SK-N-SH treated with all-trans-retinoic acid at 6 μM for 48 hours (cell line): ENCODE measurements around the gene CDC34.

Experiments
- ATAC-seq: fragments of 200-7000 bp; cut with Tn5 transposase; 3 replicates; pipeline ENCODE4 v1.9.1; 2020; ENCODE audit warnings: mild to moderate bottlenecking, moderate library complexity
- CREB5 ChIP-seq: fragments of 250-450 bp; sonication (Bioruptor Pico); IDR thresholded peaks from 2 replicates; pipeline ENCODE4 v1.5.1; 2020; ENCODE audit warnings: low read depth, mild to moderate bottlenecking, moderate library complexity
- CSDC2 ChIP-seq: fragments of 250-450 bp; sonication (Bioruptor Pico); IDR thresholded peaks from 2 replicates; pipeline ENCODE4 v1.5.0; 2020; ENCODE audit warnings: mild to moderate bottlenecking, moderate library complexity
- CSRNP3 ChIP-seq: fragments of 250-450 bp; sonication (Bioruptor Pico); IDR thresholded peaks from 2 replicates; pipeline ENCODE4 v1.5.1; 2021; ENCODE audit warnings: mild to moderate bottlenecking, moderate library complexity
- ESRRG ChIP-seq: fragments of 250-450 bp; sonication (Bioruptor Pico); IDR thresholded peaks from 2 replicates; pipeline ENCODE4 v1.6.1; 2021; ENCODE audit warnings: mild to moderate bottlenecking
- GLIS3 ChIP-seq: fragments of 250-450 bp; sonication (Bioruptor Pico); IDR thresholded peaks from 2 replicates; pipeline ENCODE4 v1.5.0; 2020; ENCODE audit warnings: mild to moderate bottlenecking, moderate library complexity
- OSR1 ChIP-seq: fragments of 250-450 bp; sonication (Bioruptor Pico); IDR thresholded peaks from 2 replicates; pipeline ENCODE4 v1.8.0; 2022; ENCODE audit warnings: moderate library complexity, mild to moderate bottlenecking, inconsistent platforms
- PATZ1 ChIP-seq: fragments of 250-450 bp; sonication (Bioruptor Pico); IDR thresholded peaks from 2 replicates; pipeline ENCODE4 v1.8.0; 2020; ENCODE audit warnings: mild to moderate bottlenecking, moderate library complexity, borderline replicate concordance
- POU6F1 ChIP-seq: fragments of 250-450 bp; sonication (Bioruptor Pico); IDR thresholded peaks from 2 replicates; pipeline ENCODE4 v1.8.0; 2021; ENCODE audit warnings: low read depth, mild to moderate bottlenecking, moderate library complexity, borderline replicate concordance
- PPARA ChIP-seq: fragments of 250-450 bp; sonication (Bioruptor Pico); IDR thresholded peaks from 2 replicates; pipeline ENCODE4 v1.5.0; 2020; ENCODE audit warnings: mild to moderate bottlenecking, borderline replicate concordance
- RARB ChIP-seq: fragments of 250-450 bp; sonication (Bioruptor Pico); IDR thresholded peaks from 2 replicates; pipeline ENCODE4 v1.8.0; 2021; ENCODE audit warnings: mild to moderate bottlenecking, moderate library complexity
- SNAI2 ChIP-seq: fragments of 250-450 bp; sonication (Bioruptor Pico); IDR thresholded peaks from 2 replicates; pipeline ENCODE4 v1.5.0; 2020; ENCODE audit warnings: mild to moderate bottlenecking, moderate library complexity
- TSHZ2 ChIP-seq: fragments of 250-450 bp; sonication (Bioruptor Pico); IDR thresholded peaks from 2 replicates; pipeline ENCODE4 v1.5.0; 2020; ENCODE audit warnings: mild to moderate bottlenecking, moderate library complexity
- ZC3H10 ChIP-seq: fragments of 250-450 bp; sonication (Bioruptor Pico); IDR thresholded peaks from 2 replicates; pipeline ENCODE4 v1.5.1; 2021; ENCODE audit warnings: mild to moderate bottlenecking, moderate library complexity
- ZFP3 ChIP-seq: fragments of 250-450 bp; sonication (Bioruptor Pico); IDR thresholded peaks from 2 replicates; pipeline ENCODE4 v1.5.0; 2020; ENCODE audit warnings: mild to moderate bottlenecking, moderate library complexity
- ZNF70 ChIP-seq: fragments of 450-650 bp; formaldehyde crosslinking; IDR thresholded peaks from 2 replicates; pipeline ENCODE4 v1.5.0; 2020; ENCODE audit warnings: mild to moderate bottlenecking, moderate library complexity
- ZNF8 ChIP-seq: fragments of 450-650 bp; formaldehyde crosslinking; IDR thresholded peaks from 2 replicates; pipeline ENCODE4 v1.5.0; 2020; ENCODE audit warnings: mild to moderate bottlenecking, moderate library complexity

The CDC34 gene

GRCh38 chr19:571566-571974, 40.0 kb downstream of the CDC34 start:
- no peak for TF ChIP-seq ZNF8
- no peak for TF ChIP-seq ESRRG (CRISPR knock-in tag)
- TF ChIP-seq ZC3H10 = no peak
- TF ChIP-seq POU6F1 = no peak
- no peak for TF ChIP-seq CSDC2
- TF ChIP-seq CREB5 (CRISPR knock-in tag) = no peak
- no peak for TF ChIP-seq PATZ1
- ATAC-seq = no peak

- ATAC-seq = peak; percentile 59
- TF ChIP-seq ZNF8 (no peak), PPARA (CRISPR knock-in tag) (no peak), TSHZ2 (CRISPR knock-in tag) (peak; percentile 71; the same call in 1 of the 2 replicates), ZC3H10 (no peak), CSRNP3 (CRISPR knock-in tag) (no peak), GLIS3 (CRISPR knock-in tag) (peak; percentile 23; the same call in 1 of the 2 replicates)
Observed at GRCh38 chr19:572140-572742, 40.7 kb downstream of the CDC34 start, which contains the start of gene BSG. Gene BSG (plus strand): TSS chr19:572596. CDS start chr19:572635, 39 bp downstream.

GRCh38 chr19:572743-573518, 41.4 kb downstream of the CDC34 start:
- peak; percentile 43 for ATAC-seq
- TF ChIP-seq SNAI2 (CRISPR knock-in tag) (no peak), GLIS3 (CRISPR knock-in tag) (no peak), ZC3H10 (no peak), ZNF8 (no peak), CREB5 (CRISPR knock-in tag) (no peak), OSR1 (CRISPR knock-in tag) (no peak), TSHZ2 (CRISPR knock-in tag) (no peak), ZFP3 (CRISPR knock-in tag) (no peak), PPARA (CRISPR knock-in tag) (no peak), PATZ1 (no peak), RARB (CRISPR knock-in tag) (no peak), POU6F1 (no peak), ZNF70 (no peak), ESRRG (CRISPR knock-in tag) (no peak)
